Suppressor macrophage treated with lipopolysaccharide for 4 hours (primary cell): ENCODE results near the gene REXO1.

ENCODE experiments used
- DNase-seq: peaks from one replicate; pipeline ENCODE4 v3.0.0-alpha.2; 2020

REXO1 gene

GRCh38 chr19:1783874-1784273, 64.4 kb downstream of the REXO1 start:
- no peak for DNase-seq

- no peak for DNase-seq
Measured at GRCh38 chr19:1783354-1783753, 64.9 kb downstream of the REXO1 start.

GRCh38 chr19:1782521-1782920, 65.8 kb downstream of the REXO1 start:
- no peak for DNase-seq

- DNase-seq: peak; percentile 23
Measured at GRCh38 chr19:1780272-1780958, 67.9 kb downstream of the REXO1 start.

GRCh38 chr19:1779574-1779973, 68.7 kb downstream of the REXO1 start:
- no peak for DNase-seq

GRCh38 chr19:1777149-1777548, 71.1 kb downstream of the REXO1 start:
- DNase-seq: no peak

- no peak for DNase-seq
Measured at GRCh38 chr19:1776606-1777147, 71.6 kb downstream of the REXO1 start.

- DNase-seq: no peak
Measured at GRCh38 chr19:1775951-1776605, 72.2 kb downstream of the REXO1 start.

- no peak for DNase-seq
Measured at GRCh38 chr19:1774989-1775772, 73.1 kb downstream of the REXO1 start.

GRCh38 chr19:1773184-1773583, 75.1 kb downstream of the REXO1 start:
- no peak for DNase-seq

GRCh38 chr19:1770866-1771576, 77.3 kb downstream of the REXO1 start:
- no peak for DNase-seq

GRCh38 chr19:1769645-1769985, 78.7 kb downstream of the REXO1 start:
- no peak for DNase-seq

- no peak for DNase-seq
Measured at GRCh38 chr19:1768918-1769644, 79.2 kb downstream of the REXO1 start.

- DNase-seq: peak; percentile 22
Measured at GRCh38 chr19:1768248-1768647, 80.0 kb downstream of the REXO1 start.

- DNase-seq: peak; percentile 46
Measured at GRCh38 chr19:1767464-1767933, 80.8 kb downstream of the REXO1 start.

- no peak for DNase-seq
Measured at GRCh38 chr19:1766800-1767352, 81.4 kb downstream of the REXO1 start.

GRCh38 chr19:1765904-1766799, 82.1 kb downstream of the REXO1 start:
- no peak for DNase-seq
